Breast epithelium (tissue), 3 donors: Measurements from ENCODE around the gene TMEM247.

Experiments used
- POLR2A ChIP-seq: fragments of 450-650 bp; IDR thresholded peaks from one replicate; pipeline ENCODE4 v1.6.1; 2016; ENCODE audit warnings: antibody characterized with exemption, mild to moderate bottlenecking, moderate library complexity
- TF ChIP-seq, protein P1 (sequence below), 3 donors: fragments of 450-650 bp; IDR thresholded peaks; one replicate each; pipeline ENCODE4 v1.5.1; 2016 to 2017; ENCODE audit warnings: antibody characterized with exemption in 3 of 3, mild to moderate bottlenecking in 3 of 3, moderate library complexity in 3 of 3

DNA sequence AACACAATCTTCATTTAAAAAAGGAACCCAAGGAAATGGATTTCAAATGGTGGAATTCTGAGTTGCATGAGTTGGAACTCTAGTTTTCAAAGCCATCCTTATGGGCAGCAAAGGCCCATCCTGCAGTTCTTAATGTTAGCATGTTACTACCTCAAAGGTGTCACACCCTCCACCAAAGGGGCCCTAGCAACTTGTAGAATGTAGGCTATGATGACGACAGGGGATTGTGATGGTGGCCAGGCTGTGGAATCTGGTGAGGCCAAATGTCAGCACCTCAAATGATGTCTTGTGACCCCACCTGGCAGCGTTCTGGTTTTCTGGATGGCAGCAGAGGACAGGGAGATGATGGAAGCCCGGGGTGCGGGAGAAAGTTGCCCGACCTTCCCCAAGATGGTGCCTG is at the start of gene TMEM247:
- TF ChIP-seq, protein P1, sequence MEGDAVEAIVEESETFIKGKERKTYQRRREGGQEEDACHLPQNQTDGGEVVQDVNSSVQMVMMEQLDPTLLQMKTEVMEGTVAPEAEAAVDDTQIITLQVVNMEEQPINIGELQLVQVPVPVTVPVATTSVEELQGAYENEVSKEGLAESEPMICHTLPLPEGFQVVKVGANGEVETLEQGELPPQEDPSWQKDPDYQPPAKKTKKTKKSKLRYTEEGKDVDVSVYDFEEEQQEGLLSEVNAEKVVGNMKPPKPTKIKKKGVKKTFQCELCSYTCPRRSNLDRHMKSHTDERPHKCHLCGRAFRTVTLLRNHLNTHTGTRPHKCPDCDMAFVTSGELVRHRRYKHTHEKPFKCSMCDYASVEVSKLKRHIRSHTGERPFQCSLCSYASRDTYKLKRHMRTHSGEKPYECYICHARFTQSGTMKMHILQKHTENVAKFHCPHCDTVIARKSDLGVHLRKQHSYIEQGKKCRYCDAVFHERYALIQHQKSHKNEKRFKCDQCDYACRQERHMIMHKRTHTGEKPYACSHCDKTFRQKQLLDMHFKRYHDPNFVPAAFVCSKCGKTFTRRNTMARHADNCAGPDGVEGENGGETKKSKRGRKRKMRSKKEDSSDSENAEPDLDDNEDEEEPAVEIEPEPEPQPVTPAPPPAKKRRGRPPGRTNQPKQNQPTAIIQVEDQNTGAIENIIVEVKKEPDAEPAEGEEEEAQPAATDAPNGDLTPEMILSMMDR (IDR thresholded peaks at IDR 0.05) = no peak
- no peak for TF ChIP-seq POLR2A
